ENCODE measurements around the gene DHCR24. TPM values are rescaled to one million over a fixed set of nuclear protein-coding genes. Genes with fewer than 3 reads are reported as not detected.

The DHCR24 gene
- total and polyA plus RNA-seq, 2 of the 13 experiments (the other 11 are each of a cell fraction or from before 2014, with no cell fraction given): 374 to 448 TPM

- TF ChIP-seq ZNF318 (CRISPR knock-in tag; IDR thresholded peaks at IDR 0.05): no peak
- no peak for TF ChIP-seq CENPBD1 (CRISPR knock-in tag; IDR thresholded peaks at IDR 0.05; ENCODE audit: borderline replicate concordance, low read depth)
- peak; percentile 88 for TF ChIP-seq GATAD2A (CRISPR knock-in tag; IDR thresholded peaks at IDR 0.05)
- no peak; the same call in 1 of the 2 replicates for TF ChIP-seq ZBTB26 (CRISPR knock-in tag; IDR thresholded peaks at IDR 0.05; ENCODE audit: borderline replicate concordance)
- TF ChIP-seq ZNF577 (CRISPR knock-in tag; IDR thresholded peaks at IDR 0.05; ENCODE audit: borderline replicate concordance, low read depth): no peak
- no peak for TF ChIP-seq ZKSCAN1 (IDR thresholded peaks at IDR 0.05; ENCODE audit: low read length)
- TF ChIP-seq ZNF839 (CRISPR knock-in tag; IDR thresholded peaks at IDR 0.05; ENCODE audit: borderline replicate concordance): no peak
- no peak for TF ChIP-seq ZNF510 (CRISPR knock-in tag; IDR thresholded peaks at IDR 0.05; ENCODE audit: low read depth)
- no peak for TF ChIP-seq ZNF343 (CRISPR knock-in tag; IDR thresholded peaks at IDR 0.05)
- peak; percentile 56 for TF ChIP-seq CEBPG (CRISPR knock-in tag; IDR thresholded peaks at IDR 0.05)
- 0 out of 2 replicates have a peak, but pooled peaks have one; percentile 55 for TF ChIP-seq ARNTL (CRISPR knock-in tag; IDR thresholded peaks at IDR 0.05)
- no peak for TF ChIP-seq FUBP1 (CRISPR knock-in tag; IDR thresholded peaks at IDR 0.05; ENCODE audit: borderline replicate concordance)
- no peak for TF ChIP-seq ZIK1 (CRISPR knock-in tag; IDR thresholded peaks at IDR 0.05; ENCODE audit: borderline replicate concordance, low read depth)
- peak; percentile 95 for TF ChIP-seq RARA (CRISPR knock-in tag; IDR thresholded peaks at IDR 0.05)
- TF ChIP-seq SALL2 (CRISPR knock-in tag; IDR thresholded peaks at IDR 0.05): no peak
- 0 out of 2 replicates have a peak, but pooled peaks have one; percentile 16 for TF ChIP-seq ATF3 (CRISPR knock-in tag; IDR thresholded peaks at IDR 0.05)
- no peak for TF ChIP-seq ZNF10 (CRISPR knock-in tag; IDR thresholded peaks at IDR 0.05; ENCODE audit: borderline replicate concordance, low read depth)
Observed at GRCh38 chr1:54865238-54866073, 21.5 kb downstream of the DHCR24 start (continued).

Data from HepG2 (cell line).